Upper lobe of left lung (tissue), 6 donors: ENCODE data around the gene HIC1. TPM values are rescaled to one million over a fixed set of nuclear protein-coding genes. Genes with fewer than 3 reads are reported as not detected.

Experiments
- ATAC-seq, 2 donors: fragments of 200-7000 bp; cut with Tn5 transposase; one replicate each; pipeline ENCODE4 v1.9.1; 2022; ENCODE audit warnings: mild to moderate bottlenecking in 2 of 2, moderate library complexity in 2 of 2; ENCODE audit not compliant: low FRiP score in 2 of 2
- DNase-seq, 2 donors: peaks; one replicate each; pipeline ENCODE4 v3.0.0-alpha.2; 2019 to 2020
- H3K27ac ChIP-seq, 4 donors: fragments of 200-600 bp; sonication (generic); one replicate each; pipeline ENCODE4 v1.5.1; 2016 to 2019
- H3K27me3 ChIP-seq, 4 donors: fragments of 200-600 bp; sonication (generic); one replicate each; pipeline ENCODE4 v1.5.1; 2017 to 2019
- H3K36me3 ChIP-seq, 4 donors: fragments of 200-600 bp; sonication (generic); one replicate each; pipeline ENCODE4 v1.5.1; 2016 to 2019
- H3K4me1 ChIP-seq, 4 donors: fragments of 200-600 bp; sonication (generic); one replicate each; pipeline ENCODE4 v1.5.1; 2018 to 2019
- H3K4me3 ChIP-seq, 4 donors: fragments of 200-600 bp; sonication (generic); one replicate each; pipeline ENCODE4 v1.5.1; 2017 to 2019; ENCODE audit warnings: mild to moderate bottlenecking in 2 of 4, moderate library complexity in 1 of 4
- H3K9me3 ChIP-seq, 4 donors: fragments of 200-600 bp; sonication (generic); one replicate each; pipeline ENCODE4 v1.5.1; 2018 to 2019
- CTCF ChIP-seq, 6 experiments: fragments of 450-650 bp in 4 of 6; fragments of 200-600 bp in 2 of 6; sonication (generic) in 2 of 6; IDR thresholded peaks; one replicate each; pipeline ENCODE4 v1.5.1; 2016 to 2019; ENCODE audit warnings: antibody characterized with exemption in 6 of 6
- EP300 ChIP-seq, 4 donors: sonication (generic); formaldehyde crosslinking; IDR thresholded peaks; one replicate each; pipeline ENCODE4 v1.5.1; 2017; ENCODE audit warnings: antibody characterized with exemption in 4 of 4, control low read depth in 2 of 4
- POLR2A ChIP-seq, 4 donors: fragments of 450-650 bp; IDR thresholded peaks; one replicate each; pipeline ENCODE4 v1.5.1; 2016 to 2017; ENCODE audit warnings: antibody characterized with exemption in 4 of 4, mild to moderate bottlenecking in 2 of 4
- POLR2AphosphoS5 ChIP-seq, 2 donors: sonication (generic); formaldehyde crosslinking; IDR thresholded peaks; one replicate each; pipeline ENCODE4 v1.5.1; 2017; ENCODE audit warnings: antibody characterized with exemption in 2 of 2
- WGBS, 2 donors: methylation state at CpG; one replicate each; pipeline ENCODE4 v1.1.5; 2017 to 2018; 5-methylcytosine and 5-hydroxymethylcytosine counted together
- total RNA-seq, 6 donors: library from RNA; depleted of rRNA in 4 of 6; stranded (reverse); fragments of >200 nt in 4 of 6; gene quantifications; one replicate each; pipeline versions ENCODE4 v1.1.0 to v1.2.1, GENCODE V29; 2016 to 2021
- donor health status: DM: no; HTN: no; CAD: no; lungs with moderate emphysema.
- donor health status: DM: no; HTN: yes; CAD: no; lungs with severe emphysema.

HIC1 gene
- total RNA-seq, 6 donors from 2014 or later: 8.0 to 25.5 (median 19.1) TPM

GRCh38 chr17:2057760-2058585 is 3.1 kb downstream of the HIC1 start:
- Histone ChIP-seq H3K27me3 (peaks cover 0 to 44% (median 11%) of the 10 kb centered on the region in 4 donors), H3K9me3 (no peaks in the 10 kb centered on the region), H3K27ac (peak overlapping the region; percentile 54 to 93 (median 88)), H3K4me3 (peak overlapping the region in 3 of 4 donors; percentile 25 to 76 (median 56)), H3K36me3 (peaks cover 0 to 15% (median 6%) of the 10 kb centered on the region in 4 donors), H3K4me1 (peaks cover 66 to 88% (median 69%) of the 10 kb centered on the region in 4 donors)
- TF ChIP-seq CTCF (IDR thresholded peaks at IDR 0.05): no peak
- TF ChIP-seq POLR2AphosphoS5 (IDR thresholded peaks at IDR 0.05): no peak
- TF ChIP-seq POLR2A (IDR thresholded peaks at IDR 0.05): no peak
- TF ChIP-seq EP300 (IDR thresholded peaks at IDR 0.05): no peak
- 50 to 65% methylated on average over 43 to 47 of the region's 98 CpGs for WGBS, 2 donors
- DNase-seq: peak in 1 of 2 donors; percentile 88
- no peak for ATAC-seq

GRCh38 chr17:2058586-2059546 is 4.0 kb downstream of the HIC1 start:
- peaks cover 62 to 88% (median 66%) of the 10 kb centered on the region in 4 donors for H3K4me1 ChIP-seq
- TF ChIP-seq POLR2AphosphoS5 (IDR thresholded peaks at IDR 0.05): peak in 1 of 2 donors; percentile 29
- peak; percentile 56 to 95 (median 92) for TF ChIP-seq CTCF (IDR thresholded peaks at IDR 0.05)
- TF ChIP-seq POLR2A (IDR thresholded peaks at IDR 0.05): no peak
- ATAC-seq: peak; percentile 57 to 62
- H3K27ac ChIP-seq: peak overlapping the region; percentile 80 to 93 (median 88)
- no peaks in the 10 kb centered on the region for H3K9me3 ChIP-seq
- WGBS, 2 donors: 21 to 72% methylated on average over 29 to 75 of the region's 78 CpGs
- peaks cover 0 to 38% (median 11%) of the 10 kb centered on the region in 4 donors for H3K27me3 ChIP-seq
- H3K4me3 ChIP-seq: peak overlapping the region in 3 of 4 donors; percentile 25 to 76 (median 56)
- DNase-seq: peak; percentile 90 to 94
- H3K36me3 ChIP-seq: peaks cover 0 to 23% (median 9%) of the 10 kb centered on the region in 4 donors

GRCh38 chr17:2059547-2060384 is 4.9 kb downstream of the HIC1 start:
- Histone ChIP-seq H3K4me3 (peak overlapping the region in 2 of 4 donors; percentile 56 to 76), H3K4me1 (peaks cover 56 to 82% (median 61%) of the 10 kb centered on the region in 4 donors), H3K9me3 (no peaks in the 10 kb centered on the region), H3K36me3 (peaks cover 0 to 30% (median 15%) of the 10 kb centered on the region in 4 donors), H3K27me3 (peaks cover 0 to 30% (median 11%) of the 10 kb centered on the region in 4 donors), H3K27ac (peak overlapping the region; percentile 80 to 93 (median 88))
- ATAC-seq (no peak), DNase-seq (no peak)
- 73 to 74% methylated on average over 17 to 21 of the region's 21 CpGs for WGBS, 2 donors
- no peak for TF ChIP-seq POLR2A (IDR thresholded peaks at IDR 0.05)
- no peak for TF ChIP-seq CTCF (IDR thresholded peaks at IDR 0.05)
- TF ChIP-seq POLR2AphosphoS5 (IDR thresholded peaks at IDR 0.05): no peak
- TF ChIP-seq EP300 (IDR thresholded peaks at IDR 0.05): no peak

- Histone ChIP-seq H3K4me1 (peaks cover 57 to 77% (median 62%) of the 10 kb centered on the region in 4 donors), H3K27ac (peak overlapping the region; percentile 80 to 93 (median 88)), H3K36me3 (peaks cover 0 to 36% (median 18%) of the 10 kb centered on the region in 4 donors), H3K4me3 (no peak overlapping the region), H3K27me3 (peaks cover 0 to 28% (median 10%) of the 10 kb centered on the region in 4 donors), H3K9me3 (no peaks in the 10 kb centered on the region)
- WGBS, 2 donors: 79 to 85% methylated on average over 6 of the region's 6 CpGs
- TF ChIP-seq POLR2A (IDR thresholded peaks at IDR 0.05) (no peak), EP300 (IDR thresholded peaks at IDR 0.05) (no peak), POLR2AphosphoS5 (IDR thresholded peaks at IDR 0.05) (no peak), CTCF (IDR thresholded peaks at IDR 0.05) (no peak)
- ATAC-seq: no peak
- DNase-seq: no peak
Observed at GRCh38 chr17:2060385-2060658, 5.4 kb downstream of the HIC1 start.
